Hepatocyte (in vitro differentiated cells): ENCODE measurements around the gene MYBPC1. TPM values are rescaled to one million over a fixed set of nuclear protein-coding genes. Genes with fewer than 3 reads are reported as not detected.

ENCODE experiments used
- DNase-seq: peaks from one replicate; pipeline ENCODE4 v3.0.0-alpha.2; 2016; ENCODE audit warnings: low spot score
- H2AFZ ChIP-seq: fragments of 200-600 bp; sonication (generic); 2 replicates; pipeline ENCODE4 v1.6.0; 2016; ENCODE audit warnings: antibody characterized with exemption, mild to moderate bottlenecking
- H3K27ac ChIP-seq: fragments of 200-600 bp; sonication (generic); 2 replicates; pipeline ENCODE4 v1.5.1; 2016; ENCODE audit warnings: mild to moderate bottlenecking
- H3K27me3 ChIP-seq: fragments of 200-600 bp; sonication (generic); 2 replicates; pipeline ENCODE4 v1.6.1; 2016
- H3K36me3 ChIP-seq: fragments of 200-600 bp; sonication (generic); replicated peaks from 2 replicates; pipeline ENCODE4 v1.5.1; 2016; ENCODE audit warnings: low read depth; ENCODE audit not compliant: insufficient read depth
- H3K4me1 ChIP-seq: fragments of 200-600 bp; sonication (generic); 2 replicates; pipeline ENCODE4 v1.5.1; 2016; ENCODE audit warnings: mild to moderate bottlenecking, moderate library complexity; ENCODE audit not compliant: insufficient read depth
- H3K4me2 ChIP-seq: fragments of 200-600 bp; sonication (generic); 2 replicates; pipeline ENCODE4 v1.6.0; 2016
- H3K4me3 ChIP-seq: fragments of 200-600 bp; sonication (generic); 2 replicates; pipeline ENCODE4 v1.5.1; 2016; ENCODE audit warnings: mild to moderate bottlenecking
- H3K79me2 ChIP-seq: fragments of 200-600 bp; sonication (generic); 2 replicates; pipeline ENCODE4 v1.6.0; 2017; ENCODE audit warnings: mild to moderate bottlenecking
- H3K9me2 ChIP-seq: fragments of 200-600 bp; sonication (generic); replicated peaks from 2 replicates; pipeline ENCODE4 v1.6.0; 2017; ENCODE audit warnings: mild to moderate bottlenecking; ENCODE audit not compliant: insufficient read depth
- H3K9me3 ChIP-seq: fragments of 200-600 bp; sonication (generic); 2 replicates; pipeline ENCODE4 v1.5.1; 2016; ENCODE audit warnings: low read depth, mild to moderate bottlenecking
- H4K20me1 ChIP-seq: fragments of 200-600 bp; sonication (generic); 2 replicates; pipeline ENCODE4 v1.6.0; 2016; ENCODE audit warnings: mild to moderate bottlenecking; ENCODE audit not compliant: insufficient read depth, poor library complexity, severe bottlenecking
- EZH2 ChIP-seq: fragments of 200-600 bp; sonication (generic); IDR thresholded peaks from 2 replicates; pipeline ENCODE4 v1.6.1; 2016; ENCODE audit warnings: antibody characterized with exemption, mild to moderate bottlenecking, borderline replicate concordance
- EZH2phosphoT487 ChIP-seq: fragments of 200-600 bp; sonication (generic); IDR thresholded peaks from one replicate; pipeline ENCODE4 v1.6.1; 2018; ENCODE audit warnings: antibody characterized with exemption, mild to moderate bottlenecking, low read depth, moderate library complexity; ENCODE audit not compliant: unreplicated experiment, severe bottlenecking
- WGBS: methylation state at CpG from one replicate; pipeline ENCODE4 v1.1.6; 2016; ENCODE audit warnings: low lambda C conversion rate; ENCODE audit errors: missing lambda C conversion rate; 5-methylcytosine and 5-hydroxymethylcytosine counted together
- polyA plus RNA-seq: library from polyadenylated mRNA; unstranded; fragments of >200 nt; fragmentation: Nextera tagmentation; extraction: Ambion mirVana; gene quantifications from 2 replicates; pipeline ENCODE4 v1.2.1, GENCODE V29; 2016
- total RNA-seq: library from RNA; depleted of rRNA; stranded (reverse); fragments of >200 nt; gene quantifications from 2 replicates; pipeline ENCODE4 v1.2.3, GENCODE V29; 2014
- TF ChIP-seq, protein P1 (sequence below): fragments of 200-600 bp; sonication (generic); IDR thresholded peaks from 2 replicates; pipeline ENCODE4 v1.5.1; 2016; ENCODE audit warnings: antibody characterized with exemption, mild to moderate bottlenecking; ENCODE audit not compliant: poor library complexity

MYBPC1 gene
- total and polyA plus RNA-seq, 2 experiments from 2014 or later, result 1.7 to 3.4 TPM

DNA sequence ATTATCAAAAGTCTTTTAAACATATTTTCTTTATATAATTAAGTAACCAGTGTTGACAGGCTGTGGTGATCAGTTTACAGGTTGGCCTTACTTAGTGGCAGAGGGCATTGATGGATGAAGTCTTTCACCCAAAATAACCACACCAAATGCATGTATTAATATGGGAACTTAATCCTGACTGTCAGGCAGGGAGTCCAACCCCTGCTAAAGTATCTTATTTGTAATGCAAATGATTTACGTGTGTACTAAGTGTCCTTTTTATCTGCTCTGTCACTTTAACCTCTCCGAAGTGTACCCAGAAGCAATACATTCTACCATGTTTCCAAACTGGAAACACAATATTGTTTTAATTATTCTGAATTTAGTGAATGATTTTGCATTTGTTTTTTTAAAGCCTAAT lies 1.4 kb downstream of the MYBPC1 start:
- Histone ChIP-seq H2AFZ (no peak overlapping the region), H3K27me3 (no peaks in the 10 kb centered on the region), H3K4me1 (peaks cover 16% of the 10 kb centered on the region), H3K4me3 (no peak overlapping the region), H3K4me2 (no peak overlapping the region), H3K36me3 (no peaks in the 10 kb centered on the region), H4K20me1 (no peaks in the 10 kb centered on the region), H3K9me3 (no peaks in the 10 kb centered on the region), H3K9me2 (no peaks in the 10 kb centered on the region), H3K27ac (no peak overlapping the region), H3K79me2 (no peaks in the 10 kb centered on the region)
- DNase-seq, result no peak
- TF ChIP-seq, protein P1, sequence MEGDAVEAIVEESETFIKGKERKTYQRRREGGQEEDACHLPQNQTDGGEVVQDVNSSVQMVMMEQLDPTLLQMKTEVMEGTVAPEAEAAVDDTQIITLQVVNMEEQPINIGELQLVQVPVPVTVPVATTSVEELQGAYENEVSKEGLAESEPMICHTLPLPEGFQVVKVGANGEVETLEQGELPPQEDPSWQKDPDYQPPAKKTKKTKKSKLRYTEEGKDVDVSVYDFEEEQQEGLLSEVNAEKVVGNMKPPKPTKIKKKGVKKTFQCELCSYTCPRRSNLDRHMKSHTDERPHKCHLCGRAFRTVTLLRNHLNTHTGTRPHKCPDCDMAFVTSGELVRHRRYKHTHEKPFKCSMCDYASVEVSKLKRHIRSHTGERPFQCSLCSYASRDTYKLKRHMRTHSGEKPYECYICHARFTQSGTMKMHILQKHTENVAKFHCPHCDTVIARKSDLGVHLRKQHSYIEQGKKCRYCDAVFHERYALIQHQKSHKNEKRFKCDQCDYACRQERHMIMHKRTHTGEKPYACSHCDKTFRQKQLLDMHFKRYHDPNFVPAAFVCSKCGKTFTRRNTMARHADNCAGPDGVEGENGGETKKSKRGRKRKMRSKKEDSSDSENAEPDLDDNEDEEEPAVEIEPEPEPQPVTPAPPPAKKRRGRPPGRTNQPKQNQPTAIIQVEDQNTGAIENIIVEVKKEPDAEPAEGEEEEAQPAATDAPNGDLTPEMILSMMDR, result no peak
- TF ChIP-seq EZH2 (no peak), EZH2phosphoT487 (no peak)
- 49% methylated on average over 2 of the region's 2 CpGs for WGBS

DNA sequence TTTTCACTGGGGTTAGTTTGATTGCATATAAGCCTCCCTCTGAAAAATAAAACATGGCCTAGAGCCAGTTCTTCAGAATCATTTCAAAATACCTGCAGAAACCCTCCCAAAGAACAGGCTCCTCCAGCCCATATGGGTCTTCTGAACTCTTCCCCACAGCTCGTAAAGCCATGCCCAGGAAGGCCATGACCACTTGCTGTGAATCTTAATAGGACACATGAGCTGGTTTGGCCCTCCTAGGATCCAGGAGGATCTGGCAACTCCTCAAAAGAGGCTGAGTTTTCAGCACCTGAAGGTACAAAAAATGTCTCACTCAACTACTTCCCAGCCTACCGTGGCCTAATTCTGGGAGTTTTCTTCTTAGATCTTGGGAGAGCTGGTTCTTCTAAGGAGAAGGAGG lies 2.4 kb downstream of the MYBPC1 start:
- H3K79me2 ChIP-seq, result no peaks in the 10 kb centered on the region
- 93% methylated on average over 2 of the region's 2 CpGs for WGBS
- H3K4me1 ChIP-seq, result peaks cover 16% of the 10 kb centered on the region
- no peak overlapping the region for H3K4me2 ChIP-seq
- no peak overlapping the region for H3K4me3 ChIP-seq
- no peak overlapping the region for H3K27ac ChIP-seq
- H3K9me2 ChIP-seq, result no peaks in the 10 kb centered on the region
- H3K9me3 ChIP-seq, result no peaks in the 10 kb centered on the region
- no peaks in the 10 kb centered on the region for H3K27me3 ChIP-seq
- no peak overlapping the region for H2AFZ ChIP-seq
- no peaks in the 10 kb centered on the region for H3K36me3 ChIP-seq
- no peaks in the 10 kb centered on the region for H4K20me1 ChIP-seq
- DNase-seq, result no peak
- no peak for TF ChIP-seq EZH2phosphoT487
- no peak for TF ChIP-seq EZH2
- TF ChIP-seq, protein P1, result no peak

DNA sequence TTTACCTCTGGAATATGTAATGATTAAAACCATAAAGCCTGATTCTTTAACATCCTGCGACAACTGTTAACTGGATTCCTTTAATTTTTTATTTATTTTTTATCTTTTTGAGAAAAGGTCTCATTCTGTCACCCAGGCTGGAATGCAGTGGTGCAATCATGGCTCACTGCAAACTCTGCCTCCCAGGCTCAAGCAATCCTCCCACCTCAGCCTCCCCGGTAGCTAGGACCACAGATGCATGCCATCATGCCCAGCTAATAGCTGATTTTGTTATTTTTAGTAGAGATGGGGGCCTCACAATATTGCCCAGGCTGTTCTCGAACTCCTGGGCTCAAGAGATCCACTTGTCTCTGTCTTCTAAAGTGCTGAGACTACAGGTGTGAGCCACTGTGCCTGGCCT lies 3.7 kb downstream of the MYBPC1 start:
- H3K27me3 ChIP-seq, result no peaks in the 10 kb centered on the region
- H3K9me2 ChIP-seq, result no peaks in the 10 kb centered on the region
- DNase-seq, result no peak
- no peak overlapping the region for H3K4me3 ChIP-seq
- 97% methylated on average over 3 of the region's 3 CpGs for WGBS
- H4K20me1 ChIP-seq, result no peaks in the 10 kb centered on the region
- no peaks in the 10 kb centered on the region for H3K36me3 ChIP-seq
- no peak overlapping the region for H3K4me2 ChIP-seq
- no peaks in the 10 kb centered on the region for H3K9me3 ChIP-seq
- no peaks in the 10 kb centered on the region for H3K79me2 ChIP-seq
- H3K4me1 ChIP-seq, result peaks cover 18% of the 10 kb centered on the region
- no peak overlapping the region for H2AFZ ChIP-seq
- H3K27ac ChIP-seq, result peak overlapping the region; percentile 86
- TF ChIP-seq EZH2, result no peak
- TF ChIP-seq EZH2phosphoT487, result no peak
- TF ChIP-seq, protein P1, result no peak

DNA sequence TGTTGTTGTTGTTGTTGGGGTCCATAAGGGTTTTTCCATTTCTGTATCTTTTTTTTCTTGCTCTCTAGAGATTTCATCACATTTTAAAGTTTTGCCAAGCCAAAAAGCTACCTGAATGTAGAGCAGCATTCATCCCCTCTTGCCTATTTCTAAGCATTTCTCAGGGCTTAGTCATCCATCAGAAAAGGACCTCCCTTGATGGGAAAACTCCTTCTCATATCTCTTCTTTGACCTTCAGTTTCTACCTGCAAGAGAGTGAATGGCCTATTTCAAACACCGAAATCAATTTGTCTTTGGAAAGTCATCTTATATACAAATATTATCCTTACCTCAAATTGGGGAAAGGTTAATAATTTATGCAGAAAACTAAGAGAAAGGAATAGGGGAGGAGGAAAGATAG lies 4.5 kb downstream of the MYBPC1 start:
- H3K4me2 ChIP-seq, result peak overlapping the region; percentile 7
- H3K9me2 ChIP-seq, result no peaks in the 10 kb centered on the region
- no peaks in the 10 kb centered on the region for H3K79me2 ChIP-seq
- peak overlapping the region; percentile 86 for H3K27ac ChIP-seq
- TF ChIP-seq EZH2phosphoT487, result no peak
- peaks cover 23% of the 10 kb centered on the region for H3K4me1 ChIP-seq
- H2AFZ ChIP-seq, result no peak overlapping the region
- no peaks in the 10 kb centered on the region for H3K9me3 ChIP-seq
- H3K36me3 ChIP-seq, result no peaks in the 10 kb centered on the region
- H4K20me1 ChIP-seq, result no peaks in the 10 kb centered on the region
- no peak overlapping the region for H3K4me3 ChIP-seq
- WGBS, result 48% methylated on average over 1 of the region's 1 CpG
- DNase-seq, result no peak
- no peaks in the 10 kb centered on the region for H3K27me3 ChIP-seq
